Activated CD4-positive, alpha-beta T cell treated with anti-CD3 and anti-CD28 coated beads, Interleukin-2, amount 10 ng/mL, durations not matched to agents 24 days and 14 days (primary cell): Measurements from ENCODE around the gene DHRS12. TPM values are rescaled to one million over a fixed set of nuclear protein-coding genes. Genes with fewer than 3 reads are reported as not detected.

Source experiments
- DNase-seq: peaks from one replicate; pipeline ENCODE4 v3.0.0; 2022
- H3K27ac Mint-ChIP-seq: one replicate; pipeline ENCODE4 v1.8.0; 2022; ENCODE audit warnings: mild to moderate bottlenecking, mixed read lengths
- H3K27me3 Mint-ChIP-seq: one replicate; pipeline ENCODE4 v1.8.0; 2022; ENCODE audit warnings: mixed read lengths
- H3K36me3 Mint-ChIP-seq: one replicate; pipeline ENCODE4 v1.8.0; 2022; ENCODE audit warnings: low read depth, mild to moderate bottlenecking, mixed read lengths
- H3K4me1 Mint-ChIP-seq: one replicate; pipeline ENCODE4 v1.8.0; 2021; ENCODE audit warnings: mixed read lengths
- H3K4me3 Mint-ChIP-seq: one replicate; pipeline ENCODE4 v1.8.0; 2022; ENCODE audit warnings: mild to moderate bottlenecking, moderate library complexity, mixed read lengths
- H3K9me3 Mint-ChIP-seq: one replicate; pipeline ENCODE4 v1.8.0; 2021; ENCODE audit warnings: mixed read lengths
- intact Hi-C: fragments of 100-400 bp; cut with micrococcal nuclease; formaldehyde crosslinking; loops from one replicate; pipeline ENCODE4 v1.15.1; 2023
- total RNA-seq: library from RNA; stranded (reverse); gene quantifications from 2 replicates; pipeline ENCODE4 v1.2.3, GENCODE V29; 2022

DHRS12 gene
- total RNA-seq, 1 donor from 2014 or later: 3.9 TPM

GRCh38 chr13:51795419-51795818 is 8.5 kb downstream of the DHRS12 start:
- no peak for DNase-seq
- intact Hi-C loops: loop anchor here (5.0 to 10.0 kb wide), 2 partner anchors 511 to 573 kb away; partner anchors contain the start of gene FAM124A
- peaks cover 22% of the 10 kb centered on the region for H3K4me1 Mint-ChIP-seq
- H3K36me3 Mint-ChIP-seq: peaks cover 3% of the 10 kb centered on the region
- H3K27me3 Mint-ChIP-seq: no peaks in the 10 kb centered on the region
- no peak overlapping the region for H3K27ac Mint-ChIP-seq
- peaks cover 4% of the 10 kb centered on the region for H3K9me3 Mint-ChIP-seq
- H3K4me3 Mint-ChIP-seq: no peak overlapping the region

GRCh38 chr13:51794964-51795363 is 9.0 kb downstream of the DHRS12 start:
- Mint-ChIP-seq H3K4me3 (no peak overlapping the region), H3K36me3 (peaks cover 3% of the 10 kb centered on the region), H3K4me1 (peaks cover 22% of the 10 kb centered on the region), H3K9me3 (peaks cover 4% of the 10 kb centered on the region), H3K27me3 (no peaks in the 10 kb centered on the region), H3K27ac (peak overlapping the region; percentile 45)
- intact Hi-C loops: loop anchor here (5.0 to 10.0 kb wide), 2 partner anchors 510 to 573 kb away; partner anchors contain the start of gene FAM124A
- no peak for DNase-seq

- Mint-ChIP-seq H3K9me3 (peaks cover 7% of the 10 kb centered on the region), H3K27ac (peak overlapping the region; percentile 81), H3K4me1 (peaks cover 21% of the 10 kb centered on the region), H3K27me3 (no peaks in the 10 kb centered on the region), H3K4me3 (no peak overlapping the region), H3K36me3 (peaks cover 5% of the 10 kb centered on the region)
- peak; percentile 67 for DNase-seq
- intact Hi-C loops: loop anchor here (10.0 kb wide), 1 partner anchor 509 kb away; no protein-coding TSS in a partner anchor
These were observed 10.2 kb downstream of the DHRS12 start for GRCh38 chr13:51793570-51794271.

- H3K27me3 Mint-ChIP-seq: no peaks in the 10 kb centered on the region
- H3K27ac Mint-ChIP-seq: no peak overlapping the region
- peaks cover 10% of the 10 kb centered on the region for H3K4me1 Mint-ChIP-seq
- H3K36me3 Mint-ChIP-seq: peaks cover 2% of the 10 kb centered on the region
- peaks cover 3% of the 10 kb centered on the region for H3K9me3 Mint-ChIP-seq
- intact Hi-C loops: no loop called here
- H3K4me3 Mint-ChIP-seq: no peak overlapping the region
- DNase-seq: no peak
These were observed 17.3 kb downstream of the DHRS12 start for GRCh38 chr13:51786425-51787265.

GRCh38 chr13:51785712-51786424 is 18.1 kb downstream of the DHRS12 start:
- intact Hi-C loops: no loop called here
- Mint-ChIP-seq H3K27me3 (no peaks in the 10 kb centered on the region), H3K36me3 (peaks cover 2% of the 10 kb centered on the region), H3K9me3 (peaks cover 3% of the 10 kb centered on the region), H3K27ac (no peak overlapping the region), H3K4me1 (peaks cover 13% of the 10 kb centered on the region), H3K4me3 (no peak overlapping the region)
- DNase-seq: no peak

- H3K27me3 Mint-ChIP-seq: no peaks in the 10 kb centered on the region
- DNase-seq: no peak
- no peaks in the 10 kb centered on the region for H3K9me3 Mint-ChIP-seq
- H3K4me1 Mint-ChIP-seq: peaks cover 13% of the 10 kb centered on the region
- H3K27ac Mint-ChIP-seq: no peak overlapping the region
- H3K36me3 Mint-ChIP-seq: no peaks in the 10 kb centered on the region
- intact Hi-C loops: loop anchor here (5.0 kb wide), 1 partner anchor 332 kb away; the partner anchor contains the start of gene INTS6
- no peak overlapping the region for H3K4me3 Mint-ChIP-seq
These were observed 19.9 kb downstream of the DHRS12 start for GRCh38 chr13:51784097-51784496.

- H3K4me1 Mint-ChIP-seq: peaks cover 13% of the 10 kb centered on the region
- no peaks in the 10 kb centered on the region for H3K36me3 Mint-ChIP-seq
- DNase-seq: no peak
- no peak overlapping the region for H3K27ac Mint-ChIP-seq
- intact Hi-C loops: loop anchor here (5.0 kb wide), 1 partner anchor 331 kb away; the partner anchor contains the start of gene INTS6
- H3K4me3 Mint-ChIP-seq: no peak overlapping the region
- H3K27me3 Mint-ChIP-seq: no peaks in the 10 kb centered on the region
- H3K9me3 Mint-ChIP-seq: no peaks in the 10 kb centered on the region
These were observed 20.4 kb downstream of the DHRS12 start for GRCh38 chr13:51783428-51784094.

- no peak overlapping the region for H3K27ac Mint-ChIP-seq
- H3K9me3 Mint-ChIP-seq: no peaks in the 10 kb centered on the region
- no peak overlapping the region for H3K4me3 Mint-ChIP-seq
- intact Hi-C loops: loop anchor here (5.0 kb wide), 1 partner anchor 330 kb away; the partner anchor contains the start of gene INTS6
- no peak for DNase-seq
- no peaks in the 10 kb centered on the region for H3K27me3 Mint-ChIP-seq
- peaks cover 13% of the 10 kb centered on the region for H3K4me1 Mint-ChIP-seq
- H3K36me3 Mint-ChIP-seq: no peaks in the 10 kb centered on the region
These were observed 21.8 kb downstream of the DHRS12 start for GRCh38 chr13:51782026-51782710.

GRCh38 chr13:51781246-51782022 is 22.5 kb downstream of the DHRS12 start:
- peak; percentile 70 for DNase-seq
- intact Hi-C loops: loop anchor here (5.0 kb wide), 1 partner anchor 329 kb away; the partner anchor contains the start of gene INTS6
- no peaks in the 10 kb centered on the region for H3K27me3 Mint-ChIP-seq
- H3K4me1 Mint-ChIP-seq: peaks cover 7% of the 10 kb centered on the region
- H3K36me3 Mint-ChIP-seq: no peaks in the 10 kb centered on the region
- H3K4me3 Mint-ChIP-seq: no peak overlapping the region
- no peak overlapping the region for H3K27ac Mint-ChIP-seq
- no peaks in the 10 kb centered on the region for H3K9me3 Mint-ChIP-seq

GRCh38 chr13:51780099-51780498 is 23.9 kb downstream of the DHRS12 start:
- DNase-seq: no peak
- no peak overlapping the region for H3K4me3 Mint-ChIP-seq
- no peaks in the 10 kb centered on the region for H3K9me3 Mint-ChIP-seq
- peaks cover 3% of the 10 kb centered on the region for H3K4me1 Mint-ChIP-seq
- H3K27ac Mint-ChIP-seq: no peak overlapping the region
- H3K27me3 Mint-ChIP-seq: no peaks in the 10 kb centered on the region
- intact Hi-C loops: loop anchor here (5.0 kb wide), 1 partner anchor 328 kb away; the partner anchor contains the start of gene INTS6
- H3K36me3 Mint-ChIP-seq: no peaks in the 10 kb centered on the region

GRCh38 chr13:51778392-51778791 is 25.6 kb downstream of the DHRS12 start:
- Mint-ChIP-seq H3K4me3 (no peak overlapping the region), H3K9me3 (no peaks in the 10 kb centered on the region)

GRCh38 chr13:51777921-51778320 is 26.0 kb downstream of the DHRS12 start:
- intact Hi-C loops: no loop called here
- Mint-ChIP-seq H3K36me3 (no peaks in the 10 kb centered on the region), H3K4me3 (no peak overlapping the region), H3K9me3 (no peaks in the 10 kb centered on the region), H3K27ac (no peak overlapping the region), H3K27me3 (no peaks in the 10 kb centered on the region), H3K4me1 (peaks cover 3% of the 10 kb centered on the region)
- DNase-seq: no peak

More at GRCh38 chr13:51778392-51778791, 25.6 kb downstream of the DHRS12 start:
- peaks cover 3% of the 10 kb centered on the region for H3K4me1 Mint-ChIP-seq
- no peaks in the 10 kb centered on the region for H3K27me3 Mint-ChIP-seq
- no peaks in the 10 kb centered on the region for H3K36me3 Mint-ChIP-seq
- DNase-seq: no peak
- intact Hi-C loops: no loop called here
- no peak overlapping the region for H3K27ac Mint-ChIP-seq
